Adipose tissue (tissue), 3 donors: ENCODE data around the gene LMF2. TPM values are rescaled to one million over a fixed set of nuclear protein-coding genes. Genes with fewer than 3 reads are reported as not detected.
A peak's percentile ranks its signal among the peaks of the same experiment; 100 is the strongest.
"Not testable (repeated sequence)": the region's sequence is repeated elsewhere in the genome, so short reads cannot be mapped to it uniquely, and the experiment has no call there.

Source experiments
- H3K27ac ChIP-seq: one replicate; pipeline ENCODE4 v1.5.1; 2013; ENCODE audit warnings: low read depth, low read length
- WGBS, 3 donors: extraction: QIAGEN DNeasy Blood & Tissue Kit; methylation state at CpG; one replicate each; pipeline ENCODE4 v1.1.7; 2013; 5-methylcytosine and 5-hydroxymethylcytosine counted together
- polyA plus RNA-seq, 3 donors: library from polyadenylated mRNA; stranded (reverse); fragments of 200-250 nt; gene quantifications; one replicate each; pipeline ENCODE4 v1.2.3, GENCODE V29; 2013
- donor health status: healthy with polysubstance abuse.
- donor health status: Bipolar disorder and iron deficiency.
- donor health status: healthy.

LMF2 gene
- polyA plus RNA-seq, 3 donors, result 49.6 to 95.8 (median 64.7) TPM

DNA sequence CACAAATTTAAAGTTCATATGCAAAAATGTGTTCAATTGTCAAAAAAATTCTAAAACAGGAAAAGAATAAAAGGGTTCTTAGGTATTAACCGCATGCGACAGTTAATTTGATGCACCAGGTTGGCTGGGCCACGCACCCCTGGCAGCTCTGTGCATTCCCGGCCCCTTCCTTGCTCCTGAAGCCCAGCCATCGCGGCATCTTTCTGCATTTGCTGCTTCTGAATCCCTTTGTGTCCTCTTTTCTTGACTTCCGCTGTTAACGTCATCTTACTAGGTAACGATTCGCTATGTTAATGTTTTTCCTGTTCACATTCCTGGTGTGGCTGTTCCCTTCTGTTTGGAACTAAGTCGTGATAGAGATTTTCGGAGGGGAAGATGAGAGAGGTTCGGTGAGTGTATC is 30.3 kb upstream of the LMF2 start:
- peak overlapping the region; percentile 93 for H3K27ac ChIP-seq
- WGBS, 3 donors, result 81 to 84% (median 82%) methylated on average over 13 of the region's 13 CpGs

DNA sequence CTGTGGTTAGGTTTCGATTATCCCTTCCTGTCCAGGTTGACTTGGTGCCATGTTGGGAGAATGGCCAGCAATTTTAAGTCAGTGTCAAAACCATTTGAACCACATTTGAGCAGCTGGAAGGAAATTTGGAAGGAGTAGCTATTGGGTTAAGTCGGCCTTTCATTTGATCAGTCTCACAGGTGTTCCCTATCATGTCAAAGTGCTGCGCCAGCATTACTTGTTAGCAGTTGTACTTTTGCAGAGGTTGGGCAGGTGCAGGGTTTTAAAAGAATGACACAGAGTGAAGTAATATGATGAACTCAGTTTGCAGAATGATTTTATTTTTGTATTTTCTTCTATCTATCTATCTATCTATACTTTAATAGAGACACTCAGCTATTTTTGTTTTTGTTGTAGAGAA is 28.7 kb upstream of the LMF2 start:
- WGBS, 3 donors, result 66 to 74% (median 73%) methylated on average over 3 of the region's 3 CpGs
- no peak overlapping the region for H3K27ac ChIP-seq

DNA sequence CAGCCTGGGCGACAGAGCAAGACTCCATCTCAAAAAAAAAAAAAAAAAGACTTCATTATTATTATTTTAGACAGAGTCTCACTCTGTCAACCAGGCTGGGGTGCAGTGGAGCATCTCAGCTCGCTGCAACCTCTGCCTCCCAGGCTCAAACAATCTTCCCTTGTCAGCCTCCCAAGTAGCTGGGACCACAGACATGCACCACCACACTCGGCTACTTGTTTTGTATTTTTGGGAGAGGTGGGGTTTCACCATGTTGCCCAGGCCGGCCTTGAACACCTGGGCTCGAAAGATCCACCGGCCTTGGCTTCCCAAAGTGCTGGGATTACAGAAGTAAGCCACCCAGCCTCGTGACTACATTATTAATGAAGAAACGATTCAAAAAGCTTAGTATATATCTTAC is 27.6 kb upstream of the LMF2 start:
- H3K27ac ChIP-seq, result no peak overlapping the region
- 79 to 89% (median 87%) methylated on average over 7 of the region's 8 CpGs for WGBS, 3 donors

DNA sequence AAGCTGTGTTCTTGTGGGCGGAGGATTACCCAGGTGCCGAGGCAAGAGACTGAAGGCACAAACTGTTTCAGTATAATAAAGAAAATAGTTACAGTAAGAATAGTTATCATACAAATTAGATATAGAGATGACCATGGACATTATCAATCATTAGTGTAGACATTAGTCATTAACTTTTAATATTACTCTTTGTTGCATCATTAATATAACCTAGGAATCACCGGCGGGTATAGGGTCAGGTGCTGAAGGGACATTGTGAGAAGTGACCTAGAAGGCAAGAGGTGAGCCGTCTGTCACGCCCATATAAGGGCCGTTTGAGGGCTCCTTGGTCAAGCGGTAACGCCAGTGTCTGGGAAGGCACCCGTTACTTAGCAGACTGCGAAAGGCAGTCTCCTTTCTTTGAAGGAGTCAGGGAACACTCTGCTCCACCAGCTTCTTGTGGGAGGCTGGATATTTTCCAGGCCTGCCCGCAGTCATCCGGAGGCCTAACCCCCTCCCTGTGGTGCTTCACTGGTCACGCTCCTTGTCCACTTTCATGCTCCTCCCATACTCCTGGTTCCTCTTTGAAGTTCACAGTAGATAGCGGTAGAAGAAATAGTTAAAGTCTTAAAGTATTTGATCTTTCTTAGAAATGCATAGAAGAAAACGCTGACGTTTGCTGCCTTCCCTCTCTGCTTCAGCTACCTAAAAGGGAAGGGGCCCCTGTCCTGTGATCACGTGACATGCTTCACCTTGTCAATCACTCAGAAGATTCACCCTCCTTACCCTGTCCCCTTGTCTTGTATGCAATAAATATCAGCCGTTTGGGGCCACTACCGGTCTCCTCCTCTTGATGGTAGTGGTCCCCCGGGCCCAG is 26.6 kb upstream of the LMF2 start:
- not testable (repeated sequence) for H3K27ac ChIP-seq
- 43 to 55% (median 44%) methylated on average over 21 of the region's 21 CpGs for WGBS, 3 donors

DNA sequence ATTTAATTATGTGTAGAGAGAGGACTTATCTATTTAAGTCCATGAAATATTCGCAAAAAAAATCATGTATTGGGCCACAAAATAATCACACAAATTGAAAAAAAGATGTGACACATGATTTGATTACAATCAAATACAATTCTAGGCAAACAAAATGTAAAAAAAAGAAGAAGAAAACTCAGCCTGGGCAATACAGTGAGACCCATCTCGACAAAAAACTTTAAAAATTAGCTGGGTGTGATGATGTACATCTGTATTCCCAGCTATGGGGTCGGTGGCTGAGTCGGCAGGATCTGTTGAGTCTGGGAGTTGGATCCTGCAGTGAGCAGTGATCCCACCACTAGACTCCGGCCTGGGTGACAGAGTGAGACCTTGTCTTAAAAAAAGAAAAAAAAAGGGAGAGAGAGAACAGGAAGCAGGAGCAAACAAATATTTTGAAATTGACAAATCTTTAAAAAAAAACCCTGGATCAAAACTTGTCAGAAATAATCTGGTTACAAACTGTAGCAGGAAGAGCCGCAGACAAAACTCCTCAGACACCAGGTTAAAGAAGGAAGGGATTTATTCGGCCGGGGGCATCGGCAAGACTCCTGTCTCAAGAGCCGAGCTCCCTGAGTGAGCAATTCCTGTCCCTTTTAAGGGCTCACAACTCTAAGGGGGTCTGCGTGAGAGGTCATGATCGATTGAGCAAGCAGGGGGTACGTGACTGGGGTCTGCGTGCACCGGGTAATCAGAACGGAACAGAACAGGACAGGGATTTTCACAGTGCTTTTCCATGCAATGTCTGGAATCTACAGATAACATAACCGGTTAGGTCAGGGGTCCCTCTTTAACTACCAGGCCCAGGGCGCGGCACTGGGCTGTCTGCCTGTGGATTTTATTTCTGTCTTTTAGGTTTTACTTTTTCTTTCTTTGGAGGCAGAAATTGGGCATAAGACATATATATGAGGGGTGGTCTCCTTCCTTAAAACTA is 25.6 kb upstream of the LMF2 start:
- WGBS, 3 donors, result 65 to 84% (median 82%) methylated on average over 19 of the region's 19 CpGs
- H3K27ac ChIP-seq, result peak overlapping the region; percentile 98

DNA sequence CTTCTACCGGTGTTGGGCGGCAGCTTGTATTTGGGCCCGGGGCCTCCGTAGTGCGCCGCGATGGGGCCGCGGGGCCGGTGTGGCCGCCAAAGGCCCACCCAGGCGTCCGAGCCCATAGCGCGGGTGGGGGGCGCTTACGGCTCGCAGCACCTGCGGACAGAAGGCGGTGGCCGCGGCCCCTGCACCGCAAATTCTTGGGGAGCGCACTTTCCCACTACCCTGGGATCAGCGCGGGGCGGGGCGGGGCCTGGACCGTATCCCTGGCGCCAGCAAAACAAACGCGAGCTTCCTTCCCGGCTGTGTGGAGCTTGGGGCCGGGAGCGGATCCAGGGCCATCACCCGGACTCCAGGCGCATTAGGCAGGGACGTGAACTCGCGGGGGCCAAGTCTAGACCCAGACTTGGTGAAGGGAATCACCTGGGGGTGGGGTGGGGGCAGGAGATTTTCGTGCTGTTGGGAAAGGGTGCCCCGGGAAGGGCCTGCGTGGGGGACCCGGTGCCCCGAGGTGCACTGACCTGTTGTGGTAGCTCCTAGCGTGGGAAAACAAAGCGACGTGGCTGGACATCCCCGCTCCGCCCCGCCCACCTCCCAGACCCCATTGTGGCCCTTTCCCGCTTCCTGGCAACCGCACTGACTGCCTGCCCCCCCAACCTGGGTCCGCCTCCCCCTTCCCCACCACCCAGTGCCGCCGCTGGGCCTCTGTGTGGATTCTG is 24.6 kb upstream of the LMF2 start:
- H3K27ac ChIP-seq, result peak overlapping the region; percentile 98
- WGBS, 3 donors, result 1 to 3% (median 2%) methylated on average over 51 to 56 of the region's 56 CpGs

DNA sequence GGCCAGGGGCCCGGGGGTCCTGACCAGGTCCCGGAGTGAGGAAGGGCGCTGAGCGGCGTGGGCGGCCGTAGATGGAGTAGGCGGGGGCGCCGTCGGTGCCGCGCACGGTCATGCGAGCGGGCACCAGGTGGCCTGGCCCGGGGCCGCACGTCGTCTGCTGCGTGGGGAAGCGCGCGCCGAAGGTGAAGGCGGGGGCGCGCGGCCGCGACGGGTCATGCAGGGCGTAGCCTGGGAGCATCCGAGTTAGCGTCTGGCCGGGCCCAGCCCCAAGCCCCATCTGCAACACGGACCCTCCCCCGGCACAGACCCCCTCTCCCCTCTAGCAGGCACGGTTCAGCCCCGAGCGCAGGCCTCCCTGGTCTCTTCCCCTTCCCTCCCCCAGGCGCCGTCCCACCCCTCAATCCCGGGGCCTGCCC is 24.1 kb upstream of the LMF2 start:
- 0 to 1% (median 0%) methylated on average over 24 to 44 of the region's 44 CpGs for WGBS, 3 donors
- H3K27ac ChIP-seq, result peak overlapping the region; percentile 98

DNA sequence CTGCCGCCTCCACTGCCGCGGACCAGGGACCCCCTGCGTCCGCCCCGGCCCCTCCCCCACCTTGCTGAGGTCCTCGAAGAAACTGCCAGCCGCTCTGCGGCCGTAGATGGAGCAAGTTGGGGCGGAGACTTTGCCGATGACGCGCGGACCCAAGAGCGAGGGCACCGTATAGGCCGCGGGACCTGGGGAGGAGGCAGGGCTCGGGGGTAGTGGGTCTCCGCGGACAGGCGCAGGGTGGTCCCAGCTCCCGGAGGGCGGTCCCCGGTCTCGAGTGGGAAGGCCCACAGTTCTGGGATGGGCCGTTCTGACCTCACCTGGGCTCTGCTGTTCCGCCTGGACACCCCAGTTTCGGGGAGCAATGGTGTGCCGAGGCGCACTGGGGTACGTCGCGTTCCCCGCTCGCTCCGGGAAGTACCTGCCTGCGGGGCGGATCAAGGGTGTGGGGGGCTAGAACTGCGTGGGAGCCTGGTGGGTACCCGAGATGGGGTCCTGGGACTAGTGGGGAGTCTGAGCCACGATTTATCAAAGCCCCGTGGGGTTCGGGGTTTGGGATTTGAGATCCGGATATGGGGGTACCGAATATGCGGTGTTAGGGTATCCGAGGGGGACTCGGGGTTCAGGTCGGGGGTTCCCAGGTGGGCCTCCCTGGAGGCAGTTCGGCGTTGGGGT is 23.5 kb upstream of the LMF2 start:
- peak overlapping the region; percentile 98 for H3K27ac ChIP-seq
- 1 to 5% (median 2%) methylated on average over 50 to 53 of the region's 53 CpGs for WGBS, 3 donors

DNA sequence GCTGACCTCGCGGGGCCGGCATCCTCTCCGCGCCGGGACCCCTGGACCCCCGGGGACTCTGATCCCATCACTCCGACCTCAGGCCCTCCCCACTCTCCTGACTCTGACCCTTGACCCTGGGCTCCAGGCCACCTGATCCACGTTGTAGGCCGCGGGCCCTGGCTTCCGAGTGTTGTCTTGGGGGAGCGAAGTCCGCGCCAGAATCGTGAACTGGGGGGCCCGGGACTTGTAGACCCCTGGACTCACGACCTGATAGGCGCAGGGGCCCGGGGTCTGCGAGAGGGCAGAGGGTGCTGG is 23.0 kb upstream of the LMF2 start:
- 1 to 3% (median 1%) methylated on average over 20 to 21 of the region's 21 CpGs for WGBS, 3 donors
- peak overlapping the region; percentile 98 for H3K27ac ChIP-seq

DNA sequence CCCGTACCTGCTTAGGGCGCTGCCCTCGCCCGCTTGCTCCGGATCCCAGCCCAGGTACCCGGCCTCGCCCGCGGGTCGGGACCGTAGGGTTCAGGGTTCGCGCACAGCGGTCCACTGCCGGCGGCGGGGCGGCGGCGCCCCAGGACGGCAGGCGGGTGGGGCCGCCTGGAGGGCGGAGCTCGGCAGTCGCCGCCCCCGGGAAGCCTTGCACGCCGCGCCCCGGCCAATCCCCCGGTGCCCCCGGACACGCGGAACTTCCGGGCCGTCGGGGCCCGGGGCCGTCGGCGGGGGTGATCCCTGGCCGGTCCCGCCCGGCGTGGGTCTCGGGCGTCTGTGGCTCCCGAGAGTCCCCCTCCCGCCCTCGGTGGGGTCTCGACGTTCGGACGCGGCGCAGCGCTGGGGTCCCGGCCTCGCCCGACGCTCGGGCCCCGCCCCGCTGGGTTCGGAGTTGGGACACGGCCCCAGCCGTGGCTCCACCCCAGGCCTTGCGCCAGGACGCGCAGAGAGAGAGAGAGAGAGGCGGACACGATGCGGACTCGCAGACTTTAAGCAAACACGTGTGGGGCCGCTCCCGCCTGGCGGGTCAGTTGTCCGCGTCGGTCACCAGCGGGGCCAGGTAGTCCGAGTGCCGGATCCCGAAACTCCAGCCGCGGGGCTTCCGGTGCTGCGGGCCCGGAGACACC is 22.5 kb upstream of the LMF2 start, which contains the start of gene TYMP:
Gene TYMP, minus strand, starts transcription at position 116 of the 683 bp plus-strand sequence. CDS start 303 bp downstream, outside the sequence.
- peak within 1 kb of the TSS; percentile 98 for H3K27ac ChIP-seq
- 0 to 1% (median 1%) methylated on average over 74 to 92 of the region's 92 CpGs for WGBS, 3 donors

DNA sequence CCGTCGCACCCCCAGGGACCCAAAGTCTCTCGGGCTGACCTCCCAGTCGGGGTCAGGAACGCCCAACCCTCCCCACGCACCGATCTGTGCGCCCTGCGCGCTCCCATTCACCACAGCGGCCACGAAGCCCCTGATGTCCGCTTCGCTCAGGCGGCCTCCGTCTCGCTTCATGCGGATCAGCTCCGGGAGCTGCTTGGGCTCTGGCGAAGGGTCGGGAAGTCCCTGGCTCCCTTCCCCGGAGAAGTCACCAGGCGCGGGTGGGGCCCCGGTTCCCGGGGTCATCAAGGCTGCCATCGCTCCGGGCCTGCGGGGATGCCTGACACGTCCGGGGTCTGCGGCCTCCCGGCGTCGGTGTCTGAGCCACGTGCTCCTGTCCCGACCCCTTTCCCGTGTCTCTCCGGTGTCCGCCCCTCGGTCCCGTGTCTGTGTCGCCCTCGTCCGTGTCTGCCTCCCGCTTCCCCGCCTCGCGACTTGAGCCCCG is 22.0 kb upstream of the LMF2 start:
- 12 to 22% (median 16%) methylated on average over 49 to 50 of the region's 50 CpGs for WGBS, 3 donors
- H3K27ac ChIP-seq, result peak overlapping the region; percentile 53

DNA sequence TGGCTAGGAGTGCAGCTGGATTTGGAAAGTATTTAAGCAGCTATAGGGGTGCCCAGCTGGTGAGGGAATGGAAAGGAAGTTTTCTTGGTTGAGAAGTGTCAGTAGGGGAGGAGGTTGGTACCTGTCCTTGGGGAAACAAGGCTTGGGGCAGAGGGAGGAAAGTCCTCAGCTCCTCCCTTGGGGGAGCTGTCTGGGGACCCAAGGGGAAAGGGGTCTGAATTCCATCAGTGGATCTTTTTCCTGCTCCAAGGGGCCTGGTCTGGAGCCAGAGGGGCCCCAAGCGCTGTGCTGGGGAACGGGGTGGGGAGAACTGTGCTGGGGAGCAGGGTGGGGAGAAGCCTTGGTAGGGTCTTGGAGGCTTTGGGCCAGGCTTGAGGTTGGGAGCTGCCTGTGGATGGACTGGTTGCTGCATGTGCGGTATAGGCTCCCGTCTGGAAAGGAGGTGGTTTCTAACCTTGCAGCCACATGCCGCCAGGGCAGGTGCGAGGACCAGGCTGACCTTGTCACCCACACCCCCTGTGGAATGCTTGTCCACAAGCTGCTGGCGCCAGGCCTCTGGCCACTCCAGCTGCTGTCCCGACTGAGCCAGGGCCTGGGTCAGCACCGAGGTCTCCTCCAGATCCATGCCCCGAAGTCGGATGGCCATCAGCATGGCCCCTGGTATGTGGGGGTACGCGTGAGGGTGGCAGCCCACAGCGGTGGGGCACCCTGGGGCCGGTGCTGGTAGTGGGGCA is 21.3 kb upstream of the LMF2 start:
- WGBS, 3 donors, result 55 to 73% (median 72%) methylated on average over 14 to 15 of the region's 15 CpGs
- H3K27ac ChIP-seq, result no peak overlapping the region

DNA sequence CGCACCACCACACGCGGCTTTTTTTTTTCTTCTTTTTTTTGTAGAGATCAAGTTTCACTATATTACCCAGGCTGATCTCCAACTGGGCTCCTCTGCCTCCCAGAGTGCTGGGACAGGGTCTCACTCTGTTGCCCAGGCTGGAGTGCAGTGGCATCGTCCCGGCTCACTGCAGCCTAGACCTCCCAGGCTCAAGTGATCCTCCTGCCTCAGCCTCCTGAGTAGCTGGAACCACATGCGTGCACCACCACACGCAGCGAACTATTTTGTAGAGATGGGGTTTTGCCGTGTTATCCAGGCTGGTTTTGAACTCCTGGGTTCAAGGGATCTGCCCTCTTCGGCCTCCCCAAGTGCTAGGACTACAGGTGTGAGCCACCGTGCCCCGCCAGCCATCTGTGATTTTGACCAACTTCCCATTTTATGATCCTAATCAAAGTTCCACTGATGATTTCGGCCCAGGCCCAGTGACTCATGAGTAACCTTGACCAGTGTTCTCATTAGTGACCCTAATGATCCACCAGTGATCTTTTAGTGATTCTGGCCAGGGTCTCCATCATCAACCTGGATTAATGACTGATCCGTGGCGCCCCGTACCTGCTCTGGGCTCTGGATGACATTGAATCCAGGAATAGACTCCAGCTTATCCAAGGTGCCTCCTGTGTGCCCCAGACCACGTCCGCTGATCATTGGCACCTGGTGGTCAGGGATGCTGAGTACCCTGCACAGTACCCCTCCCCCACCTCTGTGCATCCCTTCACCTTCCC is 20.6 kb upstream of the LMF2 start:
- 89 to 90% (median 90%) methylated on average over 18 of the region's 18 CpGs for WGBS, 3 donors
- no peak overlapping the region for H3K27ac ChIP-seq

DNA sequence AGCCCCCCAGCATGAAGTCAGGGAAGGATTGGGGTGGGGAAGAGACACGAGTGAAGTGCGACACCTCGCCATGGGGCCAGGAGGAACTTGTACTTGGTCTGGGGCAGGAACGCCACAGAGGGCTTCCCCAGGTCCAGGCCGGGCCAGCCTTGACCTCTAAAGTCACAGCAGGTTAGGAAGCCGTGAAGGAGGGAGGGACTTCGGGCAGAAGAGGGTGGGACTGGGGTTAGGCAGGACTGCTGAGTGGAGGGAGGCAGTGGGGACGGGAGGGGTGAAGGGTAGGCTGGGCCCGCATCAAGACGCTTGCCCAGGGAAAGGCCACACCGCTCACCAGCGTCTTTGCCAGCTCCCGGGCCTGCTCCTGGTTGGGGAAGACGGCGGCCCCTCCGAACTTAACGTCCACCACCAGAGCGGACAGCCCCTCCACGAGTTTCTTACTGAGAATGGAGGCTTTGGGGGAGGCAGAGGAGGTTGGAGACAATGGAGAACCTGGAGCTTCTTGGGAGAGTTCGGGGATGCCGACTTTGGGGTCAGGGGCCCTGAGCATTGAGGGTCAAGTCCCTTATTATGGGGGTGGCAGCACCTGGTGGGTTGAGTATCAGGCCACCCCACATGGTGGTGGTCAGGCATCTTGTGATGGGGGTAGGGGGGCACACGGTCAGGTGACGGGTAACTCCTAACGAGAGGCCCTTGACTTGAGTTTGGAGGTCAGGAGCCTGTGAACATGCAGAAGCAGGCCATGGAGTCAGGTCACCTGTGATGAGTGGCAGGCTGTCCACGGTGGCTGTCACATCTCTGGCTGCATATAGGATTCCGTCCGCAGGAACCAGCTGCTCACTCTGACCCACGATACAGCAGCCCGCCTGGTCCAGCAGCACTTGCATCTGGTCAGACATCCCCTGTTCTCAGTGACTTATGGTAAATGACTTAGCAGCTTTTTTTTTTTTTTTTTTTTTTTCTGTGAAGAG is 19.6 kb upstream of the LMF2 start:
- 37 to 62% (median 37%) methylated on average over 29 of the region's 29 CpGs for WGBS, 3 donors
- peak overlapping the region; percentile 94 for H3K27ac ChIP-seq
